SU-DHL-6 (cell line): ENCODE data around the gene TMCC3.

Experiments used
- H2AFZ ChIP-seq: fragments of 200-600 bp; sonication (generic); 2 replicates; pipeline ENCODE4 v1.6.1; 2014; ENCODE audit warnings: low read depth, mild to moderate bottlenecking, moderate library complexity, mixed read lengths, antibody characterized with exemption, low read length; ENCODE audit not compliant: severe bottlenecking
- H3F3A ChIP-seq: fragments of 200-600 bp; shearing (Covaris generic); 2 replicates; pipeline ENCODE4 v1.6.0; 2016; ENCODE audit warnings: antibody characterized with exemption, mild to moderate bottlenecking; ENCODE audit not compliant: insufficient read depth
- H3K27ac ChIP-seq: fragments of 200-600 bp; sonication (generic); 2 replicates; pipeline ENCODE4 v1.5.1; 2016; ENCODE audit warnings: low read depth, mild to moderate bottlenecking, low read length, moderate library complexity, mixed read lengths
- H3K27me3 ChIP-seq: fragments of 200-600 bp; sonication (generic), shearing (Covaris generic); 2 replicates; pipeline ENCODE4 v1.6.0; 2014; ENCODE audit warnings: mild to moderate bottlenecking, low read length
- H3K36me3 ChIP-seq: fragments of 200-600 bp; sonication (generic); 2 replicates; pipeline ENCODE4 v1.6.1; 2014; ENCODE audit warnings: mild to moderate bottlenecking, low read length, mixed read lengths
- H3K4me2 ChIP-seq: fragments of 300-600, 200-600 bp; shearing (Covaris generic), sonication (generic); 2 replicates; pipeline ENCODE4 v1.6.0; 2014; ENCODE audit warnings: low read length, low read depth, mild to moderate bottlenecking; ENCODE audit not compliant: poor library complexity, severe bottlenecking
- H3K4me3 ChIP-seq: fragments of 200-600 bp; sonication (generic); 2 replicates; pipeline ENCODE4 v1.5.1; 2014; ENCODE audit warnings: antibody characterized with exemption, low read length, mild to moderate bottlenecking, mixed read lengths; ENCODE audit not compliant: insufficient read depth, poor library complexity, severe bottlenecking
- H3K79me2 ChIP-seq: fragments of 200-600 bp; sonication (generic); 2 replicates; pipeline ENCODE4 v1.6.1; 2014; ENCODE audit warnings: mild to moderate bottlenecking, low read length, moderate library complexity; ENCODE audit not compliant: insufficient read depth
- H3K9ac ChIP-seq: fragments of 200-600 bp; sonication (generic); 2 replicates; pipeline ENCODE4 v1.7.0; 2014; ENCODE audit warnings: mild to moderate bottlenecking, low read length
- H3K9me2 ChIP-seq: fragments of 200-600 bp; sonication (generic); replicated peaks from 2 replicates; pipeline ENCODE4 v1.6.1; 2014; ENCODE audit warnings: low read length; ENCODE audit not compliant: insufficient read depth
- H3K9me3 ChIP-seq: fragments of 200-600 bp; sonication (generic); 2 replicates; pipeline ENCODE4 v1.6.1; 2014; ENCODE audit warnings: low read length, mixed read lengths; ENCODE audit not compliant: insufficient read depth
- H4K20me1 ChIP-seq: fragments of 200-600 bp; sonication (generic); 2 replicates; pipeline ENCODE4 v1.6.1; 2014; ENCODE audit warnings: low read depth, mild to moderate bottlenecking, antibody characterized with exemption, low read length, moderate library complexity, mixed read lengths
- CTCF ChIP-seq: fragments of 200-600 bp; sonication (generic); IDR thresholded peaks from one replicate; pipeline ENCODE4 v1.5.1; 2017; ENCODE audit warnings: antibody characterized with exemption, mild to moderate bottlenecking, low read length, moderate library complexity; ENCODE audit not compliant: insufficient read depth, poor library complexity, severe bottlenecking
- EZH2phosphoT487 ChIP-seq: fragments of 200-600 bp; sonication (generic), shearing (Covaris generic); conservative IDR thresholded peaks from 2 replicates; pipeline ENCODE4 v1.6.1; 2018; ENCODE audit warnings: mild to moderate bottlenecking, antibody characterized with exemption, low read length, moderate library complexity, mixed read lengths

The TMCC3 gene

GRCh38 chr12:94557746-94558295 is 92.5 kb downstream of the TMCC3 start:
- no peak overlapping the region for H3K27ac ChIP-seq
- TF ChIP-seq CTCF, result no peak
- no peak for TF ChIP-seq EZH2phosphoT487
- no peaks in the 10 kb centered on the region for H3K27me3 ChIP-seq
- no peak overlapping the region for H3K4me2 ChIP-seq
- no peak overlapping the region for H2AFZ ChIP-seq
- H3K9me3 ChIP-seq, result no peaks in the 10 kb centered on the region
- no peak overlapping the region for H3K4me3 ChIP-seq
- H3K9ac ChIP-seq, result no peak overlapping the region
- H3F3A ChIP-seq, result no peaks in the 10 kb centered on the region
- no peaks in the 10 kb centered on the region for H3K79me2 ChIP-seq
- H3K9me2 ChIP-seq, result no peaks in the 10 kb centered on the region
- no peaks in the 10 kb centered on the region for H4K20me1 ChIP-seq
- H3K36me3 ChIP-seq, result no peaks in the 10 kb centered on the region

GRCh38 chr12:94555687-94556086 is 94.7 kb downstream of the TMCC3 start:
- H3K4me3 ChIP-seq, result no peak overlapping the region
- no peak overlapping the region for H3K27ac ChIP-seq
- TF ChIP-seq EZH2phosphoT487, result no peak
- TF ChIP-seq CTCF, result no peak
- H3K4me2 ChIP-seq, result no peak overlapping the region
- no peaks in the 10 kb centered on the region for H3K27me3 ChIP-seq
- no peaks in the 10 kb centered on the region for H3K36me3 ChIP-seq
- H3F3A ChIP-seq, result no peaks in the 10 kb centered on the region
- H4K20me1 ChIP-seq, result no peaks in the 10 kb centered on the region
- H3K9ac ChIP-seq, result no peak overlapping the region
- H3K9me2 ChIP-seq, result no peaks in the 10 kb centered on the region
- H2AFZ ChIP-seq, result no peak overlapping the region
- H3K9me3 ChIP-seq, result no peaks in the 10 kb centered on the region
- no peaks in the 10 kb centered on the region for H3K79me2 ChIP-seq

GRCh38 chr12:94553875-94554274 is 96.5 kb downstream of the TMCC3 start:
- TF ChIP-seq CTCF, result no peak
- no peak for TF ChIP-seq EZH2phosphoT487

More at GRCh38 chr12:94553875-94554274, 96.5 kb downstream of the TMCC3 start:
- Histone ChIP-seq H3F3A (no peaks in the 10 kb centered on the region), H3K9me2 (no peaks in the 10 kb centered on the region), H3K4me2 (no peak overlapping the region), H3K79me2 (no peaks in the 10 kb centered on the region), H3K9ac (no peak overlapping the region), H3K4me3 (no peak overlapping the region), H3K27ac (no peak overlapping the region), H2AFZ (no peak overlapping the region), H3K27me3 (no peaks in the 10 kb centered on the region), H4K20me1 (no peaks in the 10 kb centered on the region), H3K9me3 (no peaks in the 10 kb centered on the region), H3K36me3 (no peaks in the 10 kb centered on the region)
